Spleen (tissue), 7 donors: ENCODE results near the gene LCT.

Source experiments
- POLR2A ChIP-seq, 3 donors: fragments of 450-650 bp; IDR thresholded peaks; one replicate each; pipeline ENCODE4 v1.5.1; 2017; ENCODE audit warnings: antibody characterized with exemption in 3 of 3, mild to moderate bottlenecking in 1 of 3
- TF ChIP-seq, protein P1 (sequence below), 11 experiments: fragments of 200-600 bp in 7 of 11; fragments of 450-650 bp in 4 of 11; sonication (generic) in 4 of 11; IDR thresholded peaks in 8 of 11; conservative IDR thresholded peaks in 3 of 11; 1 replicate in 7 of 11; 2 replicates in 4 of 11; pipeline versions ENCODE4 v1.4.0 to v1.8.0; 2016 to 2021; ENCODE audit warnings: antibody characterized with exemption in 11 of 11, inconsistent platforms in 4 of 11, mild to moderate bottlenecking in 1 of 11
- donor health status: DM: no; HTN: no; CAD: no; lungs with moderate emphysema.
- donor health status: DM: no; HTN: no; CAD: no.
- donor health status: DM: no; HTN: no; CAD: no.

DNA sequence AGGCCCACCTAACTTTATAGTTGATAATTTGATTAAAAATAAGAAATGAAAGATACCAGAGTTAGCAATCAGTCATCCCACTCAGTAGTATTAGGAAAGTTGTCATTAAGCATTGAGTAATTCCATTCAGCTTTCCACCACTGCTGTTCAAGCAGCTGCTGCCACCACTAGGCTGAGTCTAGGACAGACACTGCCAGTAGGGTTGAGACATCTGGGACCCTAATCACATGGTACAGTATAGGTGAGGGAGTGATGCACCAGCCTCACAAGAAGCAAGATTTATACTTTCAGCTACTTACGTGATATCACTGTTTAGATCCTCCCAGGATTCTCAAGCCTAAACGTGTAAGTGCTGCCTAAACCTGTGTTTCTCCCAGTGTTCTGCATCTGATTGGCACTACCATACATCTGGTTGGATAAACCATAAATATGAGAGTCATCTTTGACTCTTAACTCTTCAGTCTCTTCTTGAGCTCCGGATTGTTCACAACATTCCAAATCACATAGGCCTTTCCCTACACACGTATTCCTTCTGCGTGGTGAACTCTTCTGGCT lies 92.1 kb downstream of the LCT start:
- TF ChIP-seq, protein P1, sequence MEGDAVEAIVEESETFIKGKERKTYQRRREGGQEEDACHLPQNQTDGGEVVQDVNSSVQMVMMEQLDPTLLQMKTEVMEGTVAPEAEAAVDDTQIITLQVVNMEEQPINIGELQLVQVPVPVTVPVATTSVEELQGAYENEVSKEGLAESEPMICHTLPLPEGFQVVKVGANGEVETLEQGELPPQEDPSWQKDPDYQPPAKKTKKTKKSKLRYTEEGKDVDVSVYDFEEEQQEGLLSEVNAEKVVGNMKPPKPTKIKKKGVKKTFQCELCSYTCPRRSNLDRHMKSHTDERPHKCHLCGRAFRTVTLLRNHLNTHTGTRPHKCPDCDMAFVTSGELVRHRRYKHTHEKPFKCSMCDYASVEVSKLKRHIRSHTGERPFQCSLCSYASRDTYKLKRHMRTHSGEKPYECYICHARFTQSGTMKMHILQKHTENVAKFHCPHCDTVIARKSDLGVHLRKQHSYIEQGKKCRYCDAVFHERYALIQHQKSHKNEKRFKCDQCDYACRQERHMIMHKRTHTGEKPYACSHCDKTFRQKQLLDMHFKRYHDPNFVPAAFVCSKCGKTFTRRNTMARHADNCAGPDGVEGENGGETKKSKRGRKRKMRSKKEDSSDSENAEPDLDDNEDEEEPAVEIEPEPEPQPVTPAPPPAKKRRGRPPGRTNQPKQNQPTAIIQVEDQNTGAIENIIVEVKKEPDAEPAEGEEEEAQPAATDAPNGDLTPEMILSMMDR (IDR thresholded peaks at IDR 0.05 in 8 of 11, conservative IDR thresholded peaks at IDR 0.05 in 3 of 11) = peak in 1 of 11 experiments; percentile 14
- TF ChIP-seq POLR2A (IDR thresholded peaks at IDR 0.05) = no peak
